Measurements from ENCODE around the gene KCNIP3. TPM values are rescaled to one million over a fixed set of nuclear protein-coding genes. Genes with fewer than 3 reads are reported as not detected.

Gene KCNIP3
- total RNA-seq, 1 donor from 2014 or later: 27.5 TPM

DNA sequence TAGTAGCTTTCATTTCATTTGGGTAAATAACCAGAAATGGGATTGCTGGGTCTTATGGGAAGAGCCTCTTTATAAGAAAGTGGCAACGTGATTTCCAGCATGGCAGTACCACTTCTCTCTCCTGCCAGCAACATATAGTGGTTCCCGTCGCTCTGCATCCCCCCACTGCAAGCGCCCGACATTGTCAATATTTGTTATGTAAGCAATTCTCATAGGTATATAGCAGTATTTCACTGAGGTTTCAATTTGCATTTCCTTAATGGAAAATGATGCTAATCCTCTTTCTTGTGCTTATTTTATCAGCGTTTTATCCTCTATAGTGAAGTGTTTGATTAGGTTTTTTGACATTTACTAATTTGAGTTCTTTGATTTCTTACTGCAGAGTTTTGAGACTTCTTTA lies 69.4 kb downstream of the KCNIP3 start:
- Histone ChIP-seq H3K4me1 (no peaks in the 10 kb centered on the region), H3K27me3 (no peaks in the 10 kb centered on the region), H3K4me3 (no peak overlapping the region), H3K9me3 (no peaks in the 10 kb centered on the region), H3K27ac (no peak overlapping the region), H3K36me3 (no peaks in the 10 kb centered on the region)
- intact Hi-C loops (cut with DNase I): no loop called here
- TF ChIP-seq POLR2AphosphoS5 (IDR thresholded peaks at IDR 0.05; ENCODE audit: insufficient read depth in 1 of 2, low read depth in 1 of 2) (no peak), POLR2A (IDR thresholded peaks at IDR 0.05) (no peak)
- TF ChIP-seq, protein P1, sequence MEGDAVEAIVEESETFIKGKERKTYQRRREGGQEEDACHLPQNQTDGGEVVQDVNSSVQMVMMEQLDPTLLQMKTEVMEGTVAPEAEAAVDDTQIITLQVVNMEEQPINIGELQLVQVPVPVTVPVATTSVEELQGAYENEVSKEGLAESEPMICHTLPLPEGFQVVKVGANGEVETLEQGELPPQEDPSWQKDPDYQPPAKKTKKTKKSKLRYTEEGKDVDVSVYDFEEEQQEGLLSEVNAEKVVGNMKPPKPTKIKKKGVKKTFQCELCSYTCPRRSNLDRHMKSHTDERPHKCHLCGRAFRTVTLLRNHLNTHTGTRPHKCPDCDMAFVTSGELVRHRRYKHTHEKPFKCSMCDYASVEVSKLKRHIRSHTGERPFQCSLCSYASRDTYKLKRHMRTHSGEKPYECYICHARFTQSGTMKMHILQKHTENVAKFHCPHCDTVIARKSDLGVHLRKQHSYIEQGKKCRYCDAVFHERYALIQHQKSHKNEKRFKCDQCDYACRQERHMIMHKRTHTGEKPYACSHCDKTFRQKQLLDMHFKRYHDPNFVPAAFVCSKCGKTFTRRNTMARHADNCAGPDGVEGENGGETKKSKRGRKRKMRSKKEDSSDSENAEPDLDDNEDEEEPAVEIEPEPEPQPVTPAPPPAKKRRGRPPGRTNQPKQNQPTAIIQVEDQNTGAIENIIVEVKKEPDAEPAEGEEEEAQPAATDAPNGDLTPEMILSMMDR (IDR thresholded peaks at IDR 0.05): no peak
- no peak for DNase-seq (ENCODE audit: extremely low spot score in 2 of 2)

DNA sequence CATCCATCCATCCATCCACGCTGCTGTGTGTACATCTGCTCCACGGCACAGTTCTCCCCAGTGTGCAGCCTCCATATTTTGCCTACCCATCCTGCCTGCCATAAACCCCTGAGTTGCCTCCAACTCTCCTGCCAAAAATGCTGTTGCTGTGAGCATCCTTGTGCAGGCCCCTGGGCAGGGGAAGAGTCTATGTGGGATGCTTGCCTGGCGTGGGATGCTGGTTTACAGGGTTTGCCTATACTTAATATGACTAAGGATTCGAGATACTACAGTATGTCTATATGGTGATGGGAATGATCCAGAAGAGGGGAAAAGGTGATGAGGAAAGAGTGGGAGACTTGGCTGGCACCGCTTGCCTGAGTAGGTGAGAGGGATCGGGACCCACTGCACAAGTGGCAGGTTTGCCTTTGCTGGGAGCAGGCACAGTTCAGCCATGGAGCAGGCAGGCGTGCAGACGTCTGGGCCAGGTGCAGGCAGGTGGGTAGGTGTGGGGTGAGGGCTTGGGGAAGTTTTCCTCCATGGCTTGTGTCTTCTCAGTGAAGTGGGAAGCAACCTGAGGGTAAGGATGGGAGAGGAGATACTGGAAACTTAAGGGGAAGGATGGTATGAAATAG lies 75.2 kb downstream of the KCNIP3 start:
- no peaks in the 10 kb centered on the region for H3K4me1 ChIP-seq
- H3K4me3 ChIP-seq: no peak overlapping the region
- H3K27ac ChIP-seq: no peak overlapping the region
- TF ChIP-seq POLR2AphosphoS5 (IDR thresholded peaks at IDR 0.05; ENCODE audit: insufficient read depth in 1 of 2, low read depth in 1 of 2) (no peak), POLR2A (IDR thresholded peaks at IDR 0.05) (no peak)
- TF ChIP-seq, protein P1 (IDR thresholded peaks at IDR 0.05): no peak
- no peak for DNase-seq (ENCODE audit: extremely low spot score in 2 of 2)
- H3K36me3 ChIP-seq: peaks cover 0 to 8% of the 10 kb centered on the region in 2 donors
- no peaks in the 10 kb centered on the region for H3K27me3 ChIP-seq
- H3K9me3 ChIP-seq: no peaks in the 10 kb centered on the region
- intact Hi-C loops (cut with DNase I): no loop called here

DNA sequence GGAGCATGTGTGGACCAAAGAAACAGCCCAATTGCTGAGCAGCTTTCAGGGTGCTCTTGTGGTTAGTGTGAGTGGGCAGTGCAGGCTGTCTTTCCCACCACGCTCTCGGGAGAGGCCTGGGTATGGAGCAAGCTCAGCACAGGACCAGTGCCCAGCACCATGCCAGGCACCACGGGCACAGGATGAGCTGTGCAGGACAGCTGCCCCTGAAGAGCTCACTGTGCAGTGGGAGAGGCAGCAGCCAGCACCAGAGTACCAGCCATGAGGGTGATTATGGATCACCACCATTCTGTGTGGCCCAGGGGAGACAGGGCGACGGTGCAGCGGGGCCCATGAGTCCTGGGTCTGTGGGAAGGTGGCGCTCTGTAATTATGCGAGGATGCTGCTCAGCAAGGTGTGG lies 75.7 kb downstream of the KCNIP3 start:
- H3K36me3 ChIP-seq: peaks cover 0 to 11% of the 10 kb centered on the region in 2 donors
- intact Hi-C loops (cut with DNase I): no loop called here
- no peak for DNase-seq (ENCODE audit: extremely low spot score in 2 of 2)
- no peaks in the 10 kb centered on the region for H3K27me3 ChIP-seq
- H3K4me1 ChIP-seq: no peaks in the 10 kb centered on the region
- H3K4me3 ChIP-seq: no peak overlapping the region
- no peaks in the 10 kb centered on the region for H3K9me3 ChIP-seq
- H3K27ac ChIP-seq: no peak overlapping the region
- TF ChIP-seq, protein P1 (IDR thresholded peaks at IDR 0.05): no peak
- TF ChIP-seq POLR2AphosphoS5 (IDR thresholded peaks at IDR 0.05; ENCODE audit: insufficient read depth in 1 of 2, low read depth in 1 of 2) (no peak), POLR2A (IDR thresholded peaks at IDR 0.05) (no peak)

DNA sequence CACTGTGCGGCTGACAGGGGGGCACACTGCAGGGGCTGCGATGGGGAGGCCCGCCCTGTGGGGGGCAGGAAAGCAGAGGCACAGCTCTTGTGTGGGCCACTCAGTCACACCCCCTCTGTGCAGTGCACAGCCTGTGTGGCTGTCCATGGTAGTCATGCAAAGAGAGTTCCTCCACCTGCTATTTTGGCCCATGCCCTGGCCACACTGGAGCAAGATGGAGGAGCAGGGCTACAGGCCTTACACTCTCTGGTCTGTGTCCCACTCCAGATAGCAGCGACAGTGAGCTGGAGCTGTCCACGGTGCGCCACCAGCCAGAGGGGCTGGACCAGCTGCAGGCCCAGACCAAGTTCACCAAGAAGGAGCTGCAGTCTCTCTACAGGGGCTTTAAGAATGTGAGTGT lies 76.9 kb downstream of the KCNIP3 start:
- DNase-seq (ENCODE audit: extremely low spot score in 2 of 2): no peak
- no peaks in the 10 kb centered on the region for H3K27me3 ChIP-seq
- H3K4me3 ChIP-seq: no peak overlapping the region
- intact Hi-C loops (cut with DNase I): no loop called here
- TF ChIP-seq, protein P1 (IDR thresholded peaks at IDR 0.05): no peak
- TF ChIP-seq POLR2AphosphoS5 (IDR thresholded peaks at IDR 0.05; ENCODE audit: insufficient read depth in 1 of 2, low read depth in 1 of 2) (no peak), POLR2A (IDR thresholded peaks at IDR 0.05) (no peak)
- no peaks in the 10 kb centered on the region for H3K4me1 ChIP-seq
- H3K9me3 ChIP-seq: no peaks in the 10 kb centered on the region
- peaks cover 0 to 11% of the 10 kb centered on the region in 2 donors for H3K36me3 ChIP-seq
- no peak overlapping the region for H3K27ac ChIP-seq

DNA sequence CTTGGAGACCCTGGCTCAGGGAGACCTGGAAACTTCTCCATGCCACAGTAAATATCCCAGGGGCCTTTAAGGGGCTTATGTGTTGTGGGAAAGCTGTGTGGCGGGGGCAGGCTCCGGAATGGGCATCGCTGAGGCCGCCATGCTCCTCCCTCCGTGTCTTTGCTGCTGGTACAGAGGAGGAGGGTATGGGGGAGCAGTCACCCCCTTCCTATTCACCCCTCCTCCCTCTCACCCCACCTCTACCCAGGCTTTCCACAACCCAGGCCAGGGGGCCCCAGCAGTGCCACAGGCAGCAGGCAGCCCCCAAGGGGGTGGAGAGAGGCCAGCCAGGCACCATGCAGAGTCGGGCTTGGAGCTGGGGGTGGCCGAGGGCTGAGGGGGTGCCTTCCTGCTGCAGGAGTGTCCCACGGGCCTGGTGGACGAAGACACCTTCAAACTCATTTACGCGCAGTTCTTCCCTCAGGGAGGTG lies 77.3 kb downstream of the KCNIP3 start:
- intact Hi-C loops (cut with DNase I): no loop called here
- H3K4me3 ChIP-seq: no peak overlapping the region
- no peaks in the 10 kb centered on the region for H3K27me3 ChIP-seq
- no peak overlapping the region for H3K27ac ChIP-seq
- TF ChIP-seq, protein P1 (IDR thresholded peaks at IDR 0.05): no peak
- TF ChIP-seq POLR2A (IDR thresholded peaks at IDR 0.05): no peak
- no peak for TF ChIP-seq POLR2AphosphoS5 (IDR thresholded peaks at IDR 0.05; ENCODE audit: insufficient read depth in 1 of 2, low read depth in 1 of 2)
- no peaks in the 10 kb centered on the region for H3K4me1 ChIP-seq
- peaks cover 0 to 11% of the 10 kb centered on the region in 2 donors for H3K36me3 ChIP-seq
- DNase-seq (ENCODE audit: extremely low spot score in 2 of 2): no peak
- H3K9me3 ChIP-seq: no peaks in the 10 kb centered on the region

All from vagina (tissue), 2 donors.